Heart left ventricle (tissue), 13 donors: Measurements from ENCODE around the gene APIP.

Experiments used
- CTCF ChIP-seq, 12 donors: fragments of 200-600 bp; sonication (generic) in 4 of 12; IDR thresholded peaks; one replicate each; pipeline versions ENCODE4 v1.5.0 to v1.8.0; 2018 to 2022; ENCODE audit warnings: antibody characterized with exemption in 12 of 12, mild to moderate bottlenecking in 5 of 12
- POLR2A ChIP-seq, 2 donors: fragments of 450-650 bp; IDR thresholded peaks; one replicate each; pipeline ENCODE4 v1.6.1; 2017; ENCODE audit warnings: antibody characterized with exemption in 2 of 2, mild to moderate bottlenecking in 2 of 2, moderate library complexity in 2 of 2
- donor health status: ischemic (EF 13 %, LVEDD 7.1; RV severe dilation, severe dysfunction).
- donor health status: DM: no; HTN: yes; CAD: no.
- donor health status: DM: no; HTN: no; CAD: no.
- donor health status: ischemic (EF 25% LVEDD 6.9; RV normal size, moderate dysfunction).
- donor health status: ischemic (EF 25% LVEDD 5.7; RV mildly dilated, moderate dysfunction).
- donor health status: ischemic (EF 35%, LVEDD 5.7; RV mildly dilated, moderate dysfunction).
- donor health status: nonischemic (EF 11% LVEDD 7.7; RV severe dilation, severe dysfunction).
- donor health status: DM: yes; HTN: yes; CAD: no.
- donor health status: PGD.
- donor health status: ischemic (EF 29% LVEDD 5.4; RV normal size, mild dysfunction).
- donor health status: nonischemic (EF 23%, LVEDD 6.1; RV moderate dilation, normal function).

GRCh38 chr11:34870548-34871196, 45.5 kb downstream of the APIP start:
- no peak for TF ChIP-seq CTCF (IDR thresholded peaks at IDR 0.05)
- TF ChIP-seq POLR2A (IDR thresholded peaks at IDR 0.05), result no peak
